IPS-NIHi11 (cell line): ENCODE results near the gene FRMD4A.
"Not testable (repeated sequence)": the region's sequence is repeated elsewhere in the genome, so short reads cannot be mapped to it uniquely, and the experiment has no call there.

Experiments used
- DNase-seq: peaks from one replicate; pipeline ENCODE4 v3.0.0; 2012; ENCODE audit warnings: mixed read lengths, low spot score

Gene FRMD4A

DNA sequence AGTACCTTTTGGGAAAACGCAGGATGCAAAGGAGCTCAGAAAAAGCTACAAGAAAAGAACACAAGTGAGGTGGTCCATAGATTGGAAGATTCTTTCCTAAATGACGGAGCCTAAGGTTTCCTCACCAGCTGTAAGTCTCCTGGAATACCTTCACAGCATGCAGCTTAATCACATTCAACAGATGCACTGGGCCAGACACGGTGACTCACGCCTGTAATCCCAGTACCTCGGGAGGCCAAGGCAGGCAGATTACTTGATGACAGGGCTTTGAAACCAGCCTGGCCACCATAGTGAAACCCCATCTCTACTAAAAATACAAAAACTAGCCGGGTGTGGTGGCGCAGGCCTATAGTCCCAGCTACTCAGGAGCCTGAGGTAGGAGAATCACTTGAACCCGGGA, 228.7 kb downstream of the FRMD4A start:
- no peak for DNase-seq

DNA sequence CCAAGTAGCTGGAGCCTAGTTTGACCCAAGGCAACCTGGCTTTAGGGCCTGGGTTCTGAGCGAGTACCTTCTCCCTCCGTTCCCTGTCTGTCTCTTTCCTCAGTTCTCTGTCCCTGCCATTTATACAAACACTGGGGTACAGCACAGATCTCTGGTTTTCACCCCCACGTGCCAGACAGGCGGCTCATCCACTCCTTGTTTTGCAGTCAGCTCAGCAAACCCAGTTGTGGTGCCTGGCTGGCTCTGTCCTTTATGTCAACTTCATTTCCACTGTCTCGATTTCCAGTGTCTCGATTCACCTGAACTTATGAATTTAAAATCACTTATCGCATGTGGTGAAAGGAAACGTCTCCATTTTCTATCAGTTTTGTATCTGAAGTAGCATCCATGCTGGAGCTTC, 230.8 kb downstream of the FRMD4A start:
- DNase-seq, result no peak

DNA sequence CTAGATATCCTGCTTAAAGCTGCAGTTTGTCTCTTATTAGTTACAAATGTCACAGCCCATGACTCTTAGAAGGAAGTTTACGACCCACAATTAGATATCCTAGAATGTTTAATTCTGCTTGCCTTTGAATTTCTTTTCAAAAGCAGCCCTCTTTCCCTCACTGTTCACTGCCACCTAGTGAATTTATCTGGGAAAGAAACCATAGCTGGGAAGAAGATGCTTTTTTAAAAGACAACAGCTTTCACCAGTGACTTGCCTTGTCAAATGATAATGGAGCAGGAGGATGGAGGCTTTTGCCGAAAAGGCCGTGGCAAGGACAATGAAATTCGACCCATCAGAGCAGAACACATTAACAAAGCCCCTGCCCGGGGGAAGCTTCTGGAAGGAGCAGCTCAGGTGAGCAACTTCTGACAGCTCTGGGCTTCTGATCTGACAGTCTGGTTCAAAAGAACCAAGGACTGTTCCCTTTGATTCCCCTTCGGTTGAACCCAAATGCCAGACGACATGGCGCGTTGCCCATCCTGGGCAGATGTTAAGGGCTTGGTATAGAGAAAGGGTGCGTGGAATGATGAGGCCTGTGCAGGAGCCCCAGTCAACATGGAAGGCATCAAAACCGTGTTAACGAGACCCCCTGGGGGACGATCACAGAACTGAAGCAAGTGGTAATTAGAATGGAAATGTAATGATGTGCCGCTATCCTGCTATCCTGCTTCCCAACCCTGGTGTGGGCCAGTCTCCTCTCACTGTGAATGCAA, 236.8 kb downstream of the FRMD4A start:
- DNase-seq, result peak; percentile 34

DNA sequence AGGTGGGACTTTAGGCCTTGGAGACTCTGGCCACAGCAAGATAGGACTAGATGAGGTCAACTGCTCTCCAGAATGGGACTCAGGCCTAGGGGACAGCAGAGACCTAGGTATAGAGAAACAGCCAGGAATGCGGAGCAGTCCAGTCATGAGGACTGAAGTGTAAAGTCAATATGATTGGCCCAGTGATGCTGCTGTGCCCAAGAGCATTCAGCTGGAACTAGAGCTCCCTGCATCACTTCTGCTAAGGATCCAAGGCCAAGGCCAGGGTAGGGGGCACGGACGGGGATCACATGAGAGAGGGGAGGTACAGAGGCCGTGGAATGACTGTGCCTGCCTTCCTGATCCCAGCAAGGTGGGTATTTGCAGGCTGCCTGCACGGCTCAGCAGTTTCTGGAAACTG, 237.9 kb downstream of the FRMD4A start:
- DNase-seq, result no peak

DNA sequence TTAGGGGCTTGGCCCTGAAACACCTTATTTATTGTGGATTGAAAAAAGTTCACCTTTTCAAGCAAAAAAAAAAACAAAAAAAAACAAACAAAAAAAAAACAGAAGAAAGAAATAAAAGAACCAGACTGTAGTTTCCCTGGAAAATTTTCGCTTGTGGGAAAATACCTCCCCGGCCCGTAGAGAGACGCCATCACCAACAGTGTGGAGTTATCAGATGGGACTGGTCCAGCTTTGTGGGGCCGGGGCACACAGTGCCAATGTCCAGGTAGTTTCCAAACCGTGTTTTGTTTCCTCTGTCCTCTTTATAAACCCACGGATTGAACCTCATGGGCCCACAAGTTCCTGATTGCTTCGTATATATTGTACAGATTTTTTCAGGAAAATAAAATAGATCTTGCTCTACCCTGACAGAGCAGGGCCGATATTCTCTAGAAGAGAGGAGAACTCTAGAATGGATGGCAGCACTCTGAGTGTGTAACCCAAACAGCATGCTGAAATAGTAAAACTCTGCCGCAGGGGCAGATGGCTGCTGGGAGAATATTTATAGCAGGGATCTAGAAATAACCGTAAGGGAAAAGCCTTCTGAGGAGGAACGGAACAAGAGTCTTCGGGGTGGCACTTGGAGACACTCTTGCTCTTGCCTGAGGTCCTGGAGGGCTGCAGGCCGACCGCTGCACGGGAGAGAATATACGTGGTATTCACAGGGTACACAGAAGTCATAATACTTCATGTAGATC, 241.0 kb downstream of the FRMD4A start:
- no peak for DNase-seq

DNA sequence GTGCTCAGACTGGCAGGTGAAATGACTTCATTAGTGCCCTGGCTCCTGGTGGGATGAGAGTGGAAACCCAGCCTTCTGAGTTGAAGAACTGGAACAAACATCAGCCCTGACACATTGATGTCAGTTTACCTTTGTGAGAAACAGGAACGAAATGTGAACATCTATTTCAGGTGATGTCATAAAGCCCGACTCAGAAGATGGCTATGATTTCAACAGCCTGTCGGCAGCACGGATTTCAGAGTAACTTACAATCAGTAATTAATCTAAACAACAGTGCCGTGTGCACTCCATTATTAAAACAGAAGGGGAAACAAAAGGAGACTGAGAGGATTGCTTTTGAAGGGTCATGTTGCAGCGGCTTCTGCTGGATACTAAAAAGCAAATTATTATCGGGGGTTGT, 243.2 kb downstream of the FRMD4A start:
- DNase-seq, result no peak

DNA sequence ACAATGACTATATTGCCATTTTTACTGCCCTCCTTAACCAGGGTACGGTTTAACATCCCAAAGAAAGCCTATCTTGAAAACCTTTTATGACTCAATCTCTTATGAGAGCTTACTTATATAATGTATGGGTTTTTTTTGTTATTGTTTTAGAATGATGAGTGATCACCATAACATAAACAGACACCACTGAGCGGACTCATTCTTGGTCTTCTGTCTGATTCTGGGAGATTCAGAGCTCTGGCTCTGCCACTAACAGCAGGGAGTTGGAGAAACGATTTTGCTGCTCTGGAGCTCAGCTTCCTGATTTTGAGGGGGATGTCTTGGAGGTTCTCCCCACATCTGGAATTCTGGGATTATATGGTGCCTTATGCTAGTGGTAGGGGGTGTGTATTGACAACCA, 244.1 kb downstream of the FRMD4A start:
- no peak for DNase-seq

DNA sequence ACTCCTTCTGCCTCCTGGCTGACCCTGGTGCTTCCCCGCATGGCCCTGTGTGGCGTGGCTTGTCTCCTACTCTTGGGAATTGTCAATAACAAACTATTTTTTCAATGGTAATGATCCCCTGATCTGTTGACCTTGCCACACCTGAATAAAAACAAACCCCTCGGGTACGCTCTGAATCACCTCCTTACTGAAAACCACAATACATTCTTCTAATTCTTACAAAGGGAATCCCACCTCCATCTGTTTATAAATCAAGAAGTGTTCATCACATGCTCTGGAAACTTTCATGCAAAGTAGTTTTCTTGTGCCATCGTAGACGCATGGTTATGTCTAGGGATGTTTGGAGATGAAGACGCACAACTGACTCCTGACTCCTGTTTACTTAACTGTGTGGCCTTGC, 245.8 kb downstream of the FRMD4A start:
- no peak for DNase-seq

DNA sequence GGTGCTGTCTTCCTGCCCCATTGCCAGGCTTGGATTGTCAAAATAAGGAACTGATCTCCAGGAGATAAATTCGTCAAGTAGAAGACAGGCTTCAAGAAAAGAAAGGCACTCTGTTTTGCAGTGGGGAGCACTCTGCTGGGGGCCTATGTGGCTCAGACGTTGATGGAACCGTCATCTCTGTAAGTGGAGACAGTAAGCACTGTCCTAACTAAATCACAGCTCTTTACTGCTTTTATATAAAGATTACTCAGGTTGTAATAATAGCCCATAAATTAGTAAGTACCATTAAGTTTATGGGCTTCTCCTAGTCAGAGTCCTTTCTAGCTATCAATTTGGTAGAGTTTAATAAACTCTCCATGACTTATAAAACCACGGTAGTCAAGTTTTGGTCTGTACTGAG, 249.9 kb downstream of the FRMD4A start:
- DNase-seq, result no peak

DNA sequence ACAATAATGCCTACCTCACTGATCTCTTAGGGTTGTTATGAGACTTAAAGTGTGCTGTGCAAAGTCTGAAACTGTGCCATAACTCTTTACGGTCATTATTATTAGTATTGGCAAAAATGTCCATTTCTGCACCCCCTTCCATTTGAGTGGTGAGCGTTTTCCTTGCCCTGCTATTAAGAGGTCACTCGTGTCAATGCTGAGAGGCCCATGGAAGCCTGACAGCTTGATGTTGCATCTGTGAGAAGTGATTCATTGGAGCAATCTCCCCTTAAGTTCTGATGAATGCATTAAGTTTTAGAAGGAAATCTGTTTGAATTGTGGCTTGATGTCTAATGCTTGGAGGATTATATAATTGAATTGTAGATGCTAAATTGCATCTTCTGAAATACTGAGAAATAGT, 253.3 kb downstream of the FRMD4A start:
- DNase-seq, result no peak

DNA sequence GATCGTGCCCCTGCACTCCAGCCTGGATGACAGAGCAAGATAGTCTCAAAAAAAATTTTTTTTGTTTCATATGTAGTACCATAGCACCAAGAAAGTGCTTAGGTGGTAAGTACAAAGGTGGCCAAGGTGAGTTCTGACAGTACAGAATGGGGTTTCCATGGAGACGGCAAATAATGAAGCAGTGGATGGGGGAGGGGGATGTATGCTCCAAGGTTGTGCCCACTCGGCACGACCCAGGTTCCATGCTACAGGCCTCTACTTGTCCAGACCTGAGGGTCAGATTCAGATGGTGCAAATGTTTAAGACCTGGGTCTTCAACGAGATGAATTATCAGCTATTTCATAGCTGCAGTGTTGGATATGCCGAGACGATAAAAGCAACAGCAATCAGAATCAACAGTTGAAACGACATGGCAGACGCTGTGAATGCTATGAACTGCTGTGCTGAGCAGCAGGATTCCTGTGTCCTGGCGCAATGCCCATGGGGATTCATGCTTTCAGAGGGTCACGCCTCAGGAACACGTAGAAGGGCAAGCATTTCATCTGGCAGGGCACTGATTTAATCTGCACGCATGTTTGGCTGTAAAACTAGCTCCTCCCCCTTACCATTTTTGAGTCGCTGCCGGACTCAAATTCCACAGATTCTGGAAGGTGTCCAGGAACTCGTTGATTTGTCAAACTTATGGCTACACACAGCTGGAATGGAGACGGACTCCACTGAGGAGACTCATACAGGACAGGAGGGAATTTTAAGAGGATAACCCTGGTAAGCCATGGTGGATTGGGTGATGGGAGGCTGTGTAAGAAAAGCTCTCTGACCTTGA, 256.5 kb downstream of the FRMD4A start:
- peak; percentile 33 for DNase-seq

DNA sequence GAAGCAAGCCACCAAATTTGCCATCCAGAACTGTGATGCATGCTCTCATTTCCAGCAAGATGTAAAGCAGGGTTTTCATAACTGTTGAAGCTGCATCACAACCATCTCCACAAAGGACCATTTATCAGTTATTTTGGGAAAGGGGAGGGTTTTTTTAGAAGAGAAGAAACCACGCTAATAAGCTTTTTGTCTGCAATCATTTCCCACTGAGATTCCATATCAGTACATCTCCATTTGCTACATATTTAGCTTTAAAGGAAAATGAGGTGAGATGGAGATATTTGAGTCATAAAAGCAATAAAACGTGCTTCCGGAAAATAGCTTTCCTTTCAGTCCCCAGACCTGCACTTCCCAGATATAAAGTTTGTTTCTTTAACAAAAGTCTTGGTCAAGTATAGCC, 258.2 kb downstream of the FRMD4A start:
- no peak for DNase-seq

DNA sequence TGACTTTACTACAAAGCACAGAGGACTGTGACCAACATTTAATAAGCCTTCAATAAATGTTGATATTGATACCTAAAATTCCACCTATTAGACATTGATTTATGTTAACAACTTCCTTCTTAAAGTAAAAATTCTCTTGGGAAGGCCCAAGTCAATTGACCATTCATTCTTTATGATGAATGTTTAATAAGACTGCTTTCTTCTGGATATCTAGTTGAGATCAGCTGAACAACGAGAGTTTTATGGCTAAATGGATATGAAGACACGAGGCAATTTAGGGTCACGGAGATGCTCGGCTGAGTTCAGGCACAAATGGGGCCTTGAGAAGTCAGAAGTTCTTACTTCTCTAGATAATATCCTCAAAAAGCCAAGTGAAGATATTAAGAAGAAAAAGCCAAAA, 258.8 kb downstream of the FRMD4A start:
- DNase-seq, result no peak

DNA sequence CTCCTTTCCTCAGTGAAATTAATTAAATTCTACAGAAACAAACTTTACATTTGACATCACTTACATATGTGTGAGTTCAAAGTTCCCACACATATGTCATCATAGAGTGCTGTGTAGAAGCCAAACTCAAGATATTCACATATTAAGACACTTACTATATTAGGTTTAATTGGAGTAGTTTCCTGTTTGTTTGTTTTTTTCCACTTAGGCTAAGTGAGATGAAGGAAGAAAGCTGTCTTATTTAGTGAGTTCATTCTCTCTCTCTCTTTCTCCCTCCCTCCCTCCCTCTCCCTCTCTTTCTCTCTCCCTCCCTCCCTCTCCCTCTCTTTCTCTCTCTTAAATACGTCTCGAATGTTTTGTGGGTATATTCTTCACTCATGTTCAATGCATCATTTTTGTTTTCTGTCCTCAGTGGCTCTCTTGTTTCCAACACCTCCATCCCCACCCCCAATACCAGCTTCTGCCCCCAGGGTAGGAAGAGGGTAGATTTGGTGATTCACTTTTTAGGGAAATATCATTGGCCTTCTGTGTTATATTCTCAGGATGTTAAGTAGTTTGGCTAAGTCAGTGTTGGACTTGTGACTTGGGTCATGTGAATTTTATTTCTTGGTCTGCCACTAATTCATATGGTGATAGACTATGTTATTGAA, 262.0 kb downstream of the FRMD4A start:
- DNase-seq, result no peak

DNA sequence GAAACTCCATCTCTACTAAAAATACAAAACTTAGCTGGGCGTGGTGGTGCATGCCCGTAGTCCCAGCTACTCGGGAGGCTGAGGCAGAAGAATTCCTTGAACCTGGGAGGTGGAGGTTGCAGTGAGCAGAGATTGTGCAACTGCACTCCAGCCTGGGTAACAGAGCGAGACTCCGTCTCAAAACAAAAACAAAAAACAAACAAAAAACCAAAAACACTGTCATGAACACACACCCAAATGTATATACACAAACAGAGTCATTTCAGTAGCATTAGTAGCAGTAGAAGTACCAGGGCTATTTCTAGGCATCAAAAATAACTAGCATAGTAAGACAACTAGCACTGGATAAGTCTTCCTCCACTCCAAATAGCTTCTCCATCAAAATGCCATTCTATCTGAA, 263.1 kb downstream of the FRMD4A start:
- not testable (repeated sequence) for DNase-seq

DNA sequence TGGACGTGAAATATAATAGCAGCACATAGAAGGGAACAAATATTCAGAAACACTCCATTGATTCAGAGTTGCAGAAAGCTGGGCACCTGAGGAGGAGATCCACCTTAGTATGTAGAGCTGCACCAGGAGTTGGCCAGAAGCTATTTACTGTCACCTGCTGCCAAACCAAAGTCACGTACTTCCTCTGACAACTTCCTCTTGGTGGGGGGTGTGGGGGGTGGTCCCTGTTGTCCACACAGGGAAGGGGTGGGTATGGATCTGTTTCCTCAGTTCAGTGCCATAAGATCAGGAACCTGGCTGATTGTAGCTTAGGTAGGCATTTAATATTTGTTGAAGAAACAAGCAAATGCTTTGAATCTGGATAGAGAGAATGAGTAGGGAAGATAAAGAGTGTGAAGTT, 264.6 kb downstream of the FRMD4A start:
- no peak for DNase-seq

DNA sequence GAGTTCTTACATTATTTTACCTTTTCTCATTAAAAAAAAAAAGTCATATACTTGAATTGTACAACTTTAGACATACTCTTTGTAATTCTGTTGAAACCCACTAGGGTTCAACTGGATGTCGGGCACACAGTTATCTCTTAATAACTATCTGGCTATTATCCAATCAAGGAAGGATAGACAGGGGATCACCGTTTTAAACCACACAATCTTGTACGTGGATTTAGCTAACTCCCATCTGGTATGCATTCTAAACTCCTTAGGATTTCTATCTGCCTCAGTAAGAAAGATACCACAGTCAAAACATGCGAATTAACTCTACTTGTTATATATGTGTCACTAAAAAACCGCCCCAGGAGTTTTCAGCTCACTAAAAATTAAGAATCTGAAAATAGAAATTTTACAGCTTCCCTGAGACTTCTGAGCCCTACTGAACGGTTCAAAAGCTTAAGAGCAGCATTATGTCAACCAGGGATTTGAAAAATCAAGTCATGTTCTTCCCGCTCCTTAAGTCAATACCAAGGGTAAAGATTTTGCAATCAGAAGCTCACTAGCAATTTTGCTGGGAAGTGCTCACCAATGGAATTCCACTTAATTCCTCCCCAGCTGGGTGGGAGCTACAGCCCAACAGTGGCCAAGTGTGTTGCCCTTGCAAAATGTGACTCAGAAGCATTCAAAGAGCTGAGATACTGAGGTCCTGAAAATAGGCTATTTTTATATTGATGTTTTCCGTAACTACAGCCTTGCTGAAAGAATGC, 267.0 kb downstream of the FRMD4A start:
- DNase-seq, result no peak

DNA sequence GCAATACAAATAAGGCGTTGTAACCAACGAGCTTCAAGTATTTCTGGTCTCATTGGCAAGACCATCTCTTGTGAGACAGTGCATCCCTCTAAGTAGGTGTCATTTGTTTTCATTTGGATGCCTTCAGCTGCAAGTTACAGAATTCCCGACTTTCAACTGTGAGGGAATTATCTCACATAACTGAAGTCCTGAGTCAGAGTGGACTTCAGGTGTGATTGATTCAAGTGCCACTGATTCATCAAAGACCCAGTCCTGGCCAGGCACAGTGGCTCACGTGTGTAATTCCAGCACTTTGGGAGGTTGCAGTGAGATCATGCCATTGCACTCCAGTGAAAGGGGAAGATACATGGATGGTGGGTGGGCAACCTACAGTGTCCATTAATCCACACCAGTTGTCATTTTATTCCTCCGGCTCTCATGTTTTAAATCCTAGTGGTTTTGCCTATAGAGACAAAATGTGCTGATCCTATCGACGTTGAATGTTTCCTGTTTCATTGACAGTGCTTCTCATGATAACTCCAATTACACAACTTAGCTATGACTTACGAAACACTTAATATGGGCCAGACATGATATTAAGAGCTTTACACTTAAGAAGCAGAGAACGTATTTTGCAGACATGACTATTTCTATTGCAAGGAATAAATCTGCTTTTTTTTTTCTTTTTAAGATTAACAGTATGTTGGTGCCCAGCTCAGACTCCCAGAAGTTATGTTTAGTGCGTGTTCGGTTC, 268.0 kb downstream of the FRMD4A start:
- no peak for DNase-seq

DNA sequence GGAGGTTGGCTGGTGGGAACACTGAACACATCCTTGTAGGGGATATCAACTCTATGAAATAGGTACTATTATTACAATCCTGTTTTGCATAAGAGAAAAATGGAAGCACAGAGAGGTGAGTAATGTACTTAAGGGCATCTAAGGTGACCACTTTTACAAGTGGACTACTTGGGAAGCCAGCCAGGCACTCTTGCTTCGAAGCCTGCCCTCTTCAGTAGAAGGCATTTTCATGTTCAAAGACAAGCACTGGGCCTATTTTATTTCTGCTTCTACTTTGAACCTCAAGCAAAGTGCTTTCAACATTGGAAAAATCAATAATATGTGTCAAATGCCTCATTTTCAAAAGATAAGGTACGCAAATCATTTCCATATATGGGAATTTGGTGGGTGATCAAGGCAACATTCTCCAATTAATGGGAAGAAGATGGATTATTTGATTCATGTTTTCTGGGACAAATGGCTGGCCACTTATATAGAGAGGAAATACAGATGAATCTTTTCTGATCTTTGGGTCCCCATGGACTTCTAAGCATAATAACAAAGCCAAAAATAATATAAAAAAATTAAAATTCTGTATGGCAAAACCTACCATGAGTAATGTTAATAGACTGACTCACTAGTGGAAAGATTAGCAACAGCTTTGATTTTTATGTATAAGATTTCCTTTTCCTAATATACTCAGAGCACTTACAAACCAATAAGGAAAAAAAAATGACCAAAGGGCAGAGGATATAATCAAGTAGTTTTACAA, 270.2 kb downstream of the FRMD4A start:
- DNase-seq, result no peak
